Cerebellar nuclear complex (tissue), 1 donor: ENCODE data around the gene ZXDC.

Experiments
- DNase-seq, 2 experiments: peaks; one replicate each; lab custom pipeline; 2025; lab: John Stamatoyannopoulos, UW

The ZXDC gene

DNA sequence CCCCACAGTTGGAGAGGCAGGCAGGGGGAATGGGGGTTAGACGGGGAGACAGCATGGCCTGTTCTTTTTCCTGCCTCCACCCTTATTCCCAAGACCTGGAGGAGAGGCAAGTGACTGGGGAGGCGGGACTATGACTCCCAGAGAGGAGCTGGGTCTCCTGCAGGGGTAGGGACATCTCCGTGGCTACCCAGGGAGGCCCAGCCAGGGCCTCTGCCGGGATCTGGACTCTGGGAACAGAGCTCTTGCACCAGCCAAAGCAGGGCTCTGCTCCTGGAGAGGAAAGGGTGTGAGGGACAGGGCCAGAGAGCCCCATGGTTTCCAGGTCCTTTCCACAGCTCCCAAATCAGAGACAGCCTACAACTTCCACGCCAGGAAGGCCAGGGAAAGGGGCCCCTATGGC is 58.2 kb downstream of the ZXDC start:
- DNase-seq: no peak

DNA sequence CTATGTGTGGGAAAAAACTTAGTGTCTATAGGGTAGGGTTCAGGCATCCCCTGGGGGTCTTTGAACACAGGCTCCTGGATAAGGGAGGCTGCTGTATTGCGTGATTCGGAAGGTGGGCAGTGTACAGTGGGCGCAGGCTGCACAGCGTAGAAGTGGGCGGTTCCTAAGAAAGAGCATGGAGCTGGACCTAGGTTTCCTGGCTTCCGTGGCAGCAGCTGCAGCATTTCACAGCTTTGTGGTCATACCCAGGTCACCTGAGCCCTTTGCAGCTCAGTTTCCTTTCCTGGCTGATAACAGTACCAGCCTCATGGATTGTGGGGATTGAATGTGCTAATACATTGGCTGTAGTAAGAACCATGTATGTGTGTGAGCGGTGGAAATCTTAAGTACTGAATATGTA is 58.7 kb downstream of the ZXDC start:
- no peak for DNase-seq

- no peak for DNase-seq
Measured at GRCh38 chr3:126415661-126416591, 59.8 kb downstream of the ZXDC start.

DNA sequence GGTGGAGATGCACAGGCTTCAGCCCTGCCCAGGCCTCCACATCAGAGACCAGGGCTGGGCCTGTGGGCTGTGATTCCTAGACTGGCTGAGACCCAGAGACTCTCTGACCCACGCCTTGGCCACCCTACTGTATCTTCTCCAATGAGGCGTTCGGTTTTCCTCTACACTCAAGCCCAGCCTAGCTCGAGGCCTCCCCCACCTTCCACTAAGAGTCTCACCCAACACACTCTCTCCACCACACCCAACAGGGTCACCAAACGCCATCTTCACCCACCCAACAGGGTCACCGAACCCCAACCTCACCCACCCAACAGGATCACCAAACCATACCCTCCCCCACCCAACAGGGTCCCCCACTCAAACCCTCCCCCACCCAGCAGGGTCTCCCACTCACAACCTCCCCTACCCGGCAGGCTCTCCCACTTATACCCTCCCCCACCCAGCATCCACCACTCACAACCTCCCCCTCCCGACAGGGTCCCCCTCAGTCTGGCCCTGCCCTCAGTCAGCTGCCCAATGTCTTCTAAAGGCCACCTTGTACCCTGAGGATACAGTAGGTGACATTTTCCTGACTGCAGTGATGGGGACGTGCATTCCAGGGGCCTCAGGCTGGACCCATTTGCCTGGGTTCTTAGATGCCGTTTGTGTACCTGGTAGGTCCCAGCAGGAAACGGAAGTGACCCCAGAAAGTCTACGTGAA is 60.6 kb downstream of the ZXDC start:
- no peak for DNase-seq

GRCh38 chr3:126414406-126414805 is 61.3 kb downstream of the ZXDC start:
- no peak for DNase-seq

DNA sequence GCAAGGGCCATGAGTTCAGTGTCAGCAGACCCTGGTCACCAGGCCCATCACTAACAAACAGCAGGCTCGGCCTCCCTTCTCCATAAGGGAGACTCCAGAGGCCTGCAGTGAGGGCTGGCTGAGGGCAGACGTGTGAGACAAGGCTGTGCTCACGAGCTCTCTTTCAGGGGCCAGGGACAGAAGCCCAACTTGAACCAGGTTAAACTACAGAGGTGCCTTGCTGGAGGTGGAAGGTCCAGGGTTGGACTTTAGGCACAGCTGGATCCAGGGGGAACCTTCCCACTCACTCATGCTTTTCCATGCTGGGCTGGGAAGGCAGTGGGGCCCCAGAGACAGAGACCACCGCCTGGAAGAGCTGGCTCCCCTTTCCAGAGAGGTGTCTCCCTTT is 62.0 kb downstream of the ZXDC start:
- DNase-seq: no peak

DNA sequence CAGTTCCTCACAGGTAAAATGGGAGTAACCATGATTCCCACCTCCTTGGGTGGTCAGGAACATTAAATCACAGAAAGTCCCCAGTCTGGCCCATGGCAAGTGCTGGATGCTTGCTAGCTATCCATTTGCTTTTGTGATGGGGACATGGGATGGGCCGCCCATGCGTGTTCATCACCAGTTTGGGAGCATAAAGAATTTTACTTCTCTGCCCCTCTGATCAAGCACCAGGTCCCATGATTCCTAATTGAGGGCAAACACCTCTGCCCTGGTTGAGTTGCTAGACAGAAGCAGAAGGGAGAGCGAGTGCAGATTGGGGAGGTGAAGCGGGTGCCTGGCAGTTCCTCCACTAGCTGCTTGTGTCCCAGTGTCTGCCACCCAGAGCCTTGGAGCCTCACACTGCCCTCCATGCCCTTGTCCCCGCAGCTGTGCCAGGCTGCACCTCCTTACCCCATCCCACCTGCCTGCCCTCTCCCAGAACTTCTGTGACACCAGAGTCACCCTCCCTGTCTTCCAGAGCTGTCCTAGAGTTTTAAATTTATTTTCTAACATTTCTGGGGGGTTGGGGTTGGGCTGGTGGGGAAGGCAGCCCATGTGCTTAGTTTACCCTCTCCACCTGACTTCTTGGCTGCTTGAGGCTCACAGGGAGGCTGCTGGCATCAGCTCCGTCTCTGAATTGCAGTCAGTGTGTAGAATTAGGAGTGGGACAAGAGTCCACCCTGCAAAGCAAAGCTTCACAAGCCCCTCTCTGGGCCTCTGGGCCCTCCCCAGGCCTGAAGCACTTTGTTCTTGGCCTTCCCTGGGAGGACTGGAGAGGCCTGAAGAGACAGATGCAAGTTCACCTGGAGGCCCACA is 62.6 kb downstream of the ZXDC start:
- DNase-seq: no peak

GRCh38 chr3:126408099-126408498 is 67.6 kb downstream of the ZXDC start:
- DNase-seq: no peak

DNA sequence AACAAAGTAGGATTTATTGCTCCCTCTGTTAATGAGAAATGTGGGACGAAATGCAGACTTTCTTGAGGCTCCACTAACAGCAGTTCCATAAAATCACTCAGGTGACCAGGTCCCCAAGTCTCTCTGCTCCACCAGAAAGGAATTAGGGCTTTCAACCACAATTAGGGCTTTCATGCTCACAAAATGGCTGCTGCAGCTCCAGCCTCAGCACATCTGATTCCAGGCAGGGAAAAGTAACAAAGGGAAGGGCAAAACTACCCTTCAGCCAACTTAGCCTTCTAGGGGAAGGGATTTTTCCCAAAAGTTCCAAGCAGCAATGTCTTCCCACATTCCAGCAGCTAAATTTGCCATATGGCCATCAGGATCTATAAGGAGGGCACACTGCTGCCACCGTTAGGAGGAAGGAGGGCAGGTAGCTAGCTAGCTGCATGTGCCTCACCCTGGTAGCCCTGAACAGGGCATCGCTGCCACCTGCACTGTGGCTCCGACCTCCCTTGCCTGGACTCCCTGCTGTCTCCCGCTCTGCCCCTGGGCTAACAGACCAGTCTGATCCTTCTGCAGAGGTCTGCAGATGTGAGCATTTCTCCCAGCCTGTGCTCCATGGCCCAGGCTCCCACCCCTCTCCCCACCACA is 68.2 kb downstream of the ZXDC start:
- no peak for DNase-seq

- no peak for DNase-seq
Measured at GRCh38 chr3:126406389-126407296, 69.0 kb downstream of the ZXDC start.

GRCh38 chr3:126402666-126403302 is 72.9 kb downstream of the ZXDC start:
- DNase-seq: no peak

DNA sequence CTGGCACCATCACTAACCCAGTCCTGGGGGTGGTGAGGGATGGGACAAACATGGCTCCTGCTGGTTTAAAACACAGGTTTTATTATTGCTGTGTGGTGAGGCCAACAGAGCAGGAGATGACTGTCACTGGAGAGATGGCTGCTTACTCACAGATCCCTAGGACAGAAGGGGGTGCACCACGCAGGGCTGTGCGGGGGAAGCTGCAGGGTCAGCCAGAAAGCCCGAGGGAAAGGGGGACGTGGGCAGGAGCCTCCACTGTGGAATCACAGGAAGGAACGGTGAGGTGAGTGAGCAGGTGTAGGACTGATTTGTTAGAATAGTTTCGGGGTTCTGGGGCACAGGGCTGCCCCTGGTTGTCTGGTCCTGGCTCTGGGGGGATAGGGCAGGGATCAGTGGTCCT is 73.5 kb downstream of the ZXDC start:
- no peak for DNase-seq

DNA sequence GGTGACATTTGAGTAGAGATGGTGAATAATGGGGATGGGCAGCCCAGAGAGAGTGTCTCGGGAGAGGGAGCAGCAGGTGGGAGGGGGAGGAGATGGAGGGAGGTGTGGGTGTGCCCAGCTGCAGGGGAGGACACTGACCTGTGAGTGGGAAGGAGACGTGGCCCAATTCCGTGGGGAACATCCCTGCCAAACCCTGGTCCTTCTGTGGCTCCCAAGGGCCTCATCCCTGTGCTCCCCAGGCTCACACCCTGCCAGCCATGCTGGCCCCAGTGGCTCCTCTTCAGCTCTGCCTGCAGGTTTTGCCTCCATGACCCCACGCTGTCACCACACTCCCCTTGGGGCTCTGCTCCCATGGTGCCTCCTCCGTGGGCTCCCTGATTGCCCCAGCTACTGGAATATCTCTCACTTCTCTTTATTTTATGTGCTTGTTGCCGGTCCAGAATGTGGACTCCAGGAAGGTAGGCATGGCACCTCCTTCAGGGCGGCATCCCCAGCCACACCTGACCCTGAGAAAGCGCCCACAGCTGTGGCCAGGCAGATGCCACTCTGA is 74.0 kb downstream of the ZXDC start:
- no peak for DNase-seq

DNA sequence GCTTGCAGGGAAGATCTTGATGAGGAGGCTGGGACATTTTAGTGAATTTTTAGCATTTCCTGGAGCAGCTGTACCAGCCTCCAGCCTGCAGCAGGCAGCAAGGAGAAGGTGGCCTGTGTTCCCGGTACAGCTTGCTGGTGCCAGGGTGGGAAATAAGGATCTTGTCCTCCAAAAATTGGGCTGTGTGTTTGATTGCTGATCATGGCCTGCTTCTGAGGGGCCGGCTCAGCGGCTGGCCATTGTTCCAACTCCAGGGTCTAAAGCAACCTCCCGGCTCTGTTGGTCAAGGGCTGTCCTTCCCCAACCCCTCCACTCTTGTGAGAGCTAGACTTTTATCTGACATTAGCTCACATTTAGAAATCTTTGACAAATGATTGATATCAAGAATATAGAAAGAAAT is 75.9 kb downstream of the ZXDC start:
- DNase-seq: no peak

DNA sequence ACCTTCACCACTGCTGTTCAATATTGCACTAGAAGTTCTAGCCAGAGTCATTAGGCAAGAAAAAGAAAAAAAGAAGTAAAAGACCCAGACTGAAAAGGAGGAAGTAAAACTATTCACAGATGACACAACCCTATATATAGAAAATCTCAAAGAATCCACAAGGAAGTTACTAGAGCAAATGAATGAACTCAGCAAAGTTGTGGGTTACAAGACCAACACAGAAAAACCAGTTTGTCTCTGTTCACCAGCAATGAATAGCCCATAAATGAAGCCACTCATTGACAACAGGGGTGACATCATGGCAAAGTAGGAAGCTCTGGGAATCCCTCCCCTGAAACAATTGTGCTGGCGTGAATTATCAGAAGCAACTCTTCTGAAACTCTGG is 76.3 kb downstream of the ZXDC start:
- no peak for DNase-seq

DNA sequence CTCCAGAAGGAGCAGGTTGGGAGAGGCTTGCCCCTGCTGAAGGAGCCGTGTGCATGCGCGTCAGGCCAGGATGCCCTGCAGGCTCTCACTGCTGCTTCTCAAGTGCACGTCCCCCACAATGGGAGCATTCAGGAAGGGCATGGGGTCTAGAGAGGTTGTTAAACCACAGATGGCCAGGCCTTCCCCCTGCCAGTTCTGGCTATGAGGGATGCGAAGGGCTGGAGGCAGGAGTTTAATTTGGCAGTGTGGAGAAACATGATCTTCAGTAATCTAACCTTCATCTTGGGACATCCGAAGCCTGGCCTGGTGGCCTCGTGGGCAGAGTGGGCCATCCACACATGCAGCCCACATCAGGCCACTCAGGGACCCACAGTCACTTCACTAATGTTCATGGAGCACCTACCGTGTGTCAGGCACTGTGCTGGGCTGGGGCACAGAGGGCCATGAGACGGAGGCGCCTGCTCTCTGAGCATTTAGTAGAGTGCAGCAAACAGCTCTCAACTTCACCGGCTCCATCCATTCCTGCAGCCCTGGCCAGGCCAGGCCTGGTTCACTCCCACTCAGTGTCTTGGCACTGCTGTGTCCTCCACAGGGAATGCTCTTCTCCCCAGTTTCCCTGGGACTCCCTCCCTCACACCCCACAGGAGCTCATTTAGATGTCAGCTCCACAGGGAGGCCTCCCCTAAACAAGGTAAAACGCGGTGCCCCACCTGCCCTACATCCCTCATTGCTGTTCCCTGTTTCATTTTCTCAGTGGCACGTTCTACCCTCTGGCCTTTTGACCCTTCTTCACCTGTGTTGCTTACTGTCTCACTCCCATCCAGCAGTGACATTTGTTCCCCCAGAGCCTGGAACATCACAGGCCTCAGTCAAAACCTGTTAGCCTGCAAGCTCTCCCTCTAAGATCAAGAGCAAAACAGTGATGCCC is 77.0 kb downstream of the ZXDC start:
- no peak for DNase-seq

DNA sequence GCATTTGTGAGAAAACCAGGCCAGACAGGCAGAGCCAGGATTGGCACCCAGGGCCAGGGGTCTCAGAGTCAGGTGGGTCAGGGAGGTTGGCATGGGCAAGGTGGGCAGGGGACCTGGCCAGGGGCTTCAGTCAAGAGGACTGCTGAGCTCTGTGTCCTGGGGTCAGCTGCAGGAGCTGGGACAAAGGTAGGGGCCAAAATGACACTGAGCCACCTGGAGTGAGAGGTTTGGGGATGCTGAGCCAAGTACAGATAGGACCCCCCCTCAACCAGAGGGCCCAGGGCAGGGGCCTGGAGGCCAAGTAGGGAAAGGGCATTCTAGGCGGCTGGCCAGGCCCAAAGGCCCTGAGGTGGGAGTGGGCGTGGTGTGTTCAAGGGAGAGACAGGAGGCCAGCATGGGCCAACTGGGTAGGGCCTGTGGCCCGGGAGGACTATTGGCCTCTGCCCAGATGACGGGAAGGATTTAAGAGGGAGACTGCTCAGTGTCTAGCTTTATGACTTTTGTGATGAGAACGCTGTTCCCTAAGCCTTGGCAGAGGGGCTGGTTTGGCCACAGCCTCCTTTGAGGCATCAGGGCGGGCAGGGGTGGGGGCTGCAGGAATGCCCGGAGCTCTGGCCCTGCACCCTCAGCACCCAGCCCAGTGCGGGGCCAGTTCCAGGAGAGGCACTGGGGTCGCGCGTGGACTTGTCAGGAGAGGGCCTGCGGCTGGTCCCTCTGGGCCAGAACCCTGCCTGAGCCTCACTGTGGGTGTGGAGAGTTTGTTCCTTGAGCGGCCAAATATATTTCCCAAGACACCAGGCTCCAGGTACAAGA is 77.9 kb downstream of the ZXDC start:
- DNase-seq: no peak

DNA sequence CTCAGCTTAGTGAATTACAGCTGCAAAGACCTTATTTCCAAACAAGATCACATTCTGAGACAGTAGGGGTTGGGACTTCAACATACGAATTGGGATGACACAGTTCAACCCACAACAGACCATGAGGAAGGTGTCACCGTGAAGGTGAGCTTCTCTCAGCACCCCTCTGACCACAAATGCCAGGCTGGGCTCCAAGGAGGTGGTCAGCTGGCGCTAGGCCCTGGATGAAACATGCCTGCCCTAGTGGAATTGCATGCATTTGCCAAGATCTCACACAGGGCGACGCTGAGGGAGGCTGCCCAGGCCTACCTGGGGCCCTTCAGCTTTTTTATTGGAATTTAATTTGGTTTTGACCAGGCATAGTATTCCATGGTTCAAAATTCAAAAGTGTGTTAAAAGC is 79.2 kb downstream of the ZXDC start:
- no peak for DNase-seq
